SU-DHL-6 (cell line): ENCODE measurements around the gene DDX10.

ENCODE experiments used
- H2AFZ ChIP-seq: fragments of 200-600 bp; sonication (generic); 2 replicates; pipeline ENCODE4 v1.6.1; 2014; ENCODE audit warnings: low read depth, mild to moderate bottlenecking, moderate library complexity, mixed read lengths, antibody characterized with exemption, low read length; ENCODE audit not compliant: severe bottlenecking
- H3F3A ChIP-seq: fragments of 200-600 bp; shearing (Covaris generic); 2 replicates; pipeline ENCODE4 v1.6.0; 2016; ENCODE audit warnings: antibody characterized with exemption, mild to moderate bottlenecking; ENCODE audit not compliant: insufficient read depth
- H3K27ac ChIP-seq: fragments of 200-600 bp; sonication (generic); 2 replicates; pipeline ENCODE4 v1.5.1; 2016; ENCODE audit warnings: low read depth, mild to moderate bottlenecking, low read length, moderate library complexity, mixed read lengths
- H3K27me3 ChIP-seq: fragments of 200-600 bp; sonication (generic), shearing (Covaris generic); 2 replicates; pipeline ENCODE4 v1.6.0; 2014; ENCODE audit warnings: mild to moderate bottlenecking, low read length
- H3K36me3 ChIP-seq: fragments of 200-600 bp; sonication (generic); 2 replicates; pipeline ENCODE4 v1.6.1; 2014; ENCODE audit warnings: mild to moderate bottlenecking, low read length, mixed read lengths
- H3K4me2 ChIP-seq: fragments of 300-600, 200-600 bp; shearing (Covaris generic), sonication (generic); 2 replicates; pipeline ENCODE4 v1.6.0; 2014; ENCODE audit warnings: low read length, low read depth, mild to moderate bottlenecking; ENCODE audit not compliant: poor library complexity, severe bottlenecking
- H3K4me3 ChIP-seq: fragments of 200-600 bp; sonication (generic); 2 replicates; pipeline ENCODE4 v1.5.1; 2014; ENCODE audit warnings: antibody characterized with exemption, low read length, mild to moderate bottlenecking, mixed read lengths; ENCODE audit not compliant: insufficient read depth, poor library complexity, severe bottlenecking
- H3K79me2 ChIP-seq: fragments of 200-600 bp; sonication (generic); 2 replicates; pipeline ENCODE4 v1.6.1; 2014; ENCODE audit warnings: mild to moderate bottlenecking, low read length, moderate library complexity; ENCODE audit not compliant: insufficient read depth
- H3K9ac ChIP-seq: fragments of 200-600 bp; sonication (generic); 2 replicates; pipeline ENCODE4 v1.7.0; 2014; ENCODE audit warnings: mild to moderate bottlenecking, low read length
- H3K9me2 ChIP-seq: fragments of 200-600 bp; sonication (generic); replicated peaks from 2 replicates; pipeline ENCODE4 v1.6.1; 2014; ENCODE audit warnings: low read length; ENCODE audit not compliant: insufficient read depth
- H3K9me3 ChIP-seq: fragments of 200-600 bp; sonication (generic); 2 replicates; pipeline ENCODE4 v1.6.1; 2014; ENCODE audit warnings: low read length, mixed read lengths; ENCODE audit not compliant: insufficient read depth
- H4K20me1 ChIP-seq: fragments of 200-600 bp; sonication (generic); 2 replicates; pipeline ENCODE4 v1.6.1; 2014; ENCODE audit warnings: low read depth, mild to moderate bottlenecking, antibody characterized with exemption, low read length, moderate library complexity, mixed read lengths
- CTCF ChIP-seq: fragments of 200-600 bp; sonication (generic); IDR thresholded peaks from one replicate; pipeline ENCODE4 v1.5.1; 2017; ENCODE audit warnings: antibody characterized with exemption, mild to moderate bottlenecking, low read length, moderate library complexity; ENCODE audit not compliant: insufficient read depth, poor library complexity, severe bottlenecking
- EZH2phosphoT487 ChIP-seq: fragments of 200-600 bp; sonication (generic), shearing (Covaris generic); conservative IDR thresholded peaks from 2 replicates; pipeline ENCODE4 v1.6.1; 2018; ENCODE audit warnings: mild to moderate bottlenecking, antibody characterized with exemption, low read length, moderate library complexity, mixed read lengths

DDX10 gene

GRCh38 chr11:108852701-108853100 lies 187.8 kb downstream of the DDX10 start:
- H3K79me2 ChIP-seq, result 0 out of 2 replicates have a peak, but pooled peaks cover 4% of the 10 kb centered on the region
- H4K20me1 ChIP-seq, result no peaks in the 10 kb centered on the region
- no peak overlapping the region for H3K4me3 ChIP-seq
- peak overlapping the region; percentile 86 for H3K4me2 ChIP-seq
- H3K27ac ChIP-seq, result peak overlapping the region; percentile 79; the same call in 1 of the 2 replicates
- no peaks in the 10 kb centered on the region for H3K9me2 ChIP-seq
- peaks cover 6% of the 10 kb centered on the region; the same call in 1 of the 2 replicates for H3F3A ChIP-seq
- H3K27me3 ChIP-seq, result no peaks in the 10 kb centered on the region
- no peak overlapping the region for H3K9ac ChIP-seq
- TF ChIP-seq CTCF, result no peak
- no peak for TF ChIP-seq EZH2phosphoT487
- H2AFZ ChIP-seq, result no peak overlapping the region
- no peaks in the 10 kb centered on the region for H3K9me3 ChIP-seq
- H3K36me3 ChIP-seq, result no peaks in the 10 kb centered on the region

- peak overlapping the region; percentile 86 for H3K4me2 ChIP-seq
- H3K27ac ChIP-seq, result peak overlapping the region; percentile 79
- H3F3A ChIP-seq, result peaks cover 6% of the 10 kb centered on the region; the same call in 1 of the 2 replicates
- H3K9me3 ChIP-seq, result no peaks in the 10 kb centered on the region
- no peaks in the 10 kb centered on the region for H3K9me2 ChIP-seq
- peak overlapping the region; percentile 28; the same call in 1 of the 2 replicates for H3K9ac ChIP-seq
- H2AFZ ChIP-seq, result no peak overlapping the region
- H3K4me3 ChIP-seq, result no peak overlapping the region
- no peaks in the 10 kb centered on the region for H4K20me1 ChIP-seq
- H3K36me3 ChIP-seq, result no peaks in the 10 kb centered on the region
- 0 out of 2 replicates have a peak, but pooled peaks cover 4% of the 10 kb centered on the region for H3K79me2 ChIP-seq
- TF ChIP-seq CTCF (no peak), EZH2phosphoT487 (no peak)
- no peaks in the 10 kb centered on the region for H3K27me3 ChIP-seq
These were observed 188.3 kb downstream of the DDX10 start for GRCh38 chr11:108853151-108853550.

- no peaks in the 10 kb centered on the region for H4K20me1 ChIP-seq
- TF ChIP-seq EZH2phosphoT487, result no peak
- TF ChIP-seq CTCF, result no peak
- H3K9ac ChIP-seq, result peak overlapping the region; percentile 28
- H3K4me3 ChIP-seq, result peak overlapping the region; percentile 15
- H3K9me2 ChIP-seq, result no peaks in the 10 kb centered on the region
- peaks cover 6% of the 10 kb centered on the region; the same call in 1 of the 2 replicates for H3F3A ChIP-seq
- no peaks in the 10 kb centered on the region for H3K27me3 ChIP-seq
- H3K36me3 ChIP-seq, result no peaks in the 10 kb centered on the region
- H2AFZ ChIP-seq, result peak overlapping the region; percentile 16
- peak overlapping the region; percentile 79 for H3K27ac ChIP-seq
- H3K4me2 ChIP-seq, result peak overlapping the region; percentile 86
- H3K9me3 ChIP-seq, result no peaks in the 10 kb centered on the region
- H3K79me2 ChIP-seq, result 0 out of 2 replicates have a peak, but pooled peaks cover 4% of the 10 kb centered on the region
These were observed 189.0 kb downstream of the DDX10 start for GRCh38 chr11:108853864-108854263.
